NT2/D1 (cell line): ENCODE results near the gene INPP4A.

Experiments
- DNase-seq: peaks from one replicate; pipeline ENCODE4 v3.0.0-alpha.2; 2011; ENCODE audit warnings: low read depth, low spot score
- H3K27me3 ChIP-seq: 2 replicates; pipeline ENCODE4 v1.6.0; 2011; ENCODE audit warnings: mild to moderate bottlenecking; ENCODE audit not compliant: insufficient read length, insufficient read depth
- H3K36me3 ChIP-seq: 2 replicates; pipeline ENCODE4 v1.6.1; 2011; ENCODE audit warnings: mild to moderate bottlenecking, low read length, mixed read lengths; ENCODE audit not compliant: insufficient read depth, insufficient read length
- H3K4me1 ChIP-seq: 2 replicates; pipeline ENCODE4 v1.5.1; 2011; ENCODE audit not compliant: insufficient read depth, insufficient read length
- H3K4me3 ChIP-seq: 2 replicates; pipeline ENCODE4 v1.5.1; 2011; ENCODE audit warnings: low read depth; ENCODE audit not compliant: insufficient read length
- H3K9ac ChIP-seq: 2 replicates; pipeline ENCODE4 v1.6.0; 2011; ENCODE audit warnings: low read depth; ENCODE audit not compliant: insufficient read length
- H3K9me3 ChIP-seq: 2 replicates; pipeline ENCODE4 v1.5.1; 2011; ENCODE audit warnings: mild to moderate bottlenecking, low read length; ENCODE audit not compliant: insufficient read depth
- SUZ12 ChIP-seq: IDR thresholded peaks from 2 replicates; pipeline ENCODE4 v1.6.1; 2011; ENCODE audit not compliant: insufficient read length, insufficient read depth; ENCODE audit errors: extremely low read depth
- YY1 ChIP-seq: IDR thresholded peaks from 2 replicates; pipeline ENCODE4 v1.6.1; 2011; ENCODE audit not compliant: insufficient read length, insufficient read depth
- ZNF274 ChIP-seq: IDR thresholded peaks from 2 replicates; pipeline ENCODE4 v1.6.1; 2011; ENCODE audit warnings: mild to moderate bottlenecking, low read depth, low read length

INPP4A gene

DNA sequence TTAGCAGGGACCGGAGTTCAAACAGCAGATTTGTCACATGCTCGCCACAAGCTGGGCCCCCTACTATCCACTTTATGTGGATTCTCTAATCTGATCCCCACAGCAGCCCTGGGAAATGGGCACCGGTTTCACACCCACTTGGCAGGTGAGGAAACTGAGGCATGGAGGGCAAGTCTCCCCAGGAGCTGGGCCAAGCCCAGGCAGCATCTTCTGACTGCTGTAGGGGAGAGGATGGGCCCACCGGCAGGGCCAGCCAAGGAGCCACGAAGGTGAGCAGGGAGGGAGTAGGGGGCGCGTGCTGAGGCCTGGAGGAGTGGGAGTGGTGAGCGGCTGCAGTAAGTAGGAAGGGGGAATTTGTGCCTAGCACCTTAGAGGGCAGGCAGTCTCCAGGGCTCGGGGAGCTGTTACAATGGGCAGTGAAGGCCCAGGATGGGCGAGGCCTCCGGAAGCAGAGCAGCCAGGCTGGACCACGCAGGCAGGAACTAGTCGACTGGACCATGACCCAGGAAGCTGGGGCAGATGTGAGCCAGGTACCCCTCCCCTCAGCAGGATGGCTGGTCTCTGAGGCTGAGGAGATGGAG is 126.6 kb downstream of the INPP4A start:
- peaks cover 88% of the 10 kb centered on the region for H3K36me3 ChIP-seq
- DNase-seq = no peak
- no peak overlapping the region for H3K9ac ChIP-seq
- no peaks in the 10 kb centered on the region for H3K4me1 ChIP-seq
- no peak overlapping the region for H3K4me3 ChIP-seq
- H3K9me3 ChIP-seq = no peaks in the 10 kb centered on the region
- H3K27me3 ChIP-seq = no peaks in the 10 kb centered on the region
- TF ChIP-seq SUZ12 = no peak
- TF ChIP-seq YY1 = no peak
- TF ChIP-seq ZNF274 = no peak

GRCh38 chr2:98571796-98572195 is 127.1 kb downstream of the INPP4A start:
- H3K9ac ChIP-seq = no peak overlapping the region
- H3K27me3 ChIP-seq = no peaks in the 10 kb centered on the region
- peaks cover 88% of the 10 kb centered on the region for H3K36me3 ChIP-seq
- H3K4me1 ChIP-seq = no peaks in the 10 kb centered on the region
- TF ChIP-seq SUZ12 (no peak), ZNF274 (no peak), YY1 (no peak)
- no peak overlapping the region for H3K4me3 ChIP-seq
- H3K9me3 ChIP-seq = no peaks in the 10 kb centered on the region
- DNase-seq = no peak

DNA sequence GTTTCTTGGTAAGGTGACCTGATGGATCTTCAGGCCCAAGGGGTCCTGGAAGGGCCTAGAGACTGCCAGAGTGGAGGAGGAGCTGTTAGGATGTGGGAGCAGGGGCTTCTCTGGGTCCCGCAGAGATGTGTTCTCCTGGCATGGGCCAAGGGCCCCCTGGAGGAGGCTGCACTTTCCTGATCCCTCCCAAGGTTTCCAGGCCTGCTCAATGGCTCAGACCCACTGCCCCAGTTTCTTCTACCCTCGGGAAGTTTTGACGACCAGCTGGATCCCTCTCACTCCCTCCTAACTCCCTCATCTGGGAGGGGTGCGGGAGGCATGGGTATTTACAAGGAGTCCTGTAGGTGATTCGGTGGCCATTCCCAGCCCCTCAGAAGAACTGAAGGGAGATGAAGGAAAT is 127.6 kb downstream of the INPP4A start:
- no peaks in the 10 kb centered on the region for H3K4me1 ChIP-seq
- no peak for DNase-seq
- H3K36me3 ChIP-seq = peaks cover 88% of the 10 kb centered on the region
- H3K27me3 ChIP-seq = no peaks in the 10 kb centered on the region
- H3K9me3 ChIP-seq = no peaks in the 10 kb centered on the region
- no peak overlapping the region for H3K9ac ChIP-seq
- TF ChIP-seq SUZ12 (no peak), YY1 (no peak), ZNF274 (no peak)
- H3K4me3 ChIP-seq = no peak overlapping the region

DNA sequence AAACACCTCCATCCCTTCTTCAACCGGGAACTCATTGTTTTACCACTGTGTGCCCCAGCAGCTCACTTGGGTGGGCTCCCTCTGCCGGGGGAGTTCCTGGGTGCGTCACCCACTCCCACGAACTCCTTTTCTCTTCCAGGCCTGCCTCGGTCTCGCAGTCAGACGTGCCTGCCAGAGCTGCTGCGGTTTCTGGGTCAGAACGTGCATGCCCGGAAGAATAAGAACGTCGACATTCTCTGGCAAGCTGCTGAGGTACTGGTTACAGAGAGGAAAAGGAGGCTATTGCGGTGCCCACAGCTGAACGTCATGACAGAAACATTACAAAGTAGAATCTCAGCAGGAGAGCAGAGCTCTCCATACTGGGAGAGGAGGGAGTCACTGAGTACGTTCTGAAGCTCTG is 128.0 kb downstream of the INPP4A start:
- Histone ChIP-seq H3K27me3 (no peaks in the 10 kb centered on the region), H3K9me3 (no peaks in the 10 kb centered on the region), H3K36me3 (peaks cover 85% of the 10 kb centered on the region), H3K4me1 (no peaks in the 10 kb centered on the region), H3K9ac (no peak overlapping the region), H3K4me3 (no peak overlapping the region)
- DNase-seq = no peak
- TF ChIP-seq ZNF274 (no peak), YY1 (no peak), SUZ12 (no peak)

DNA sequence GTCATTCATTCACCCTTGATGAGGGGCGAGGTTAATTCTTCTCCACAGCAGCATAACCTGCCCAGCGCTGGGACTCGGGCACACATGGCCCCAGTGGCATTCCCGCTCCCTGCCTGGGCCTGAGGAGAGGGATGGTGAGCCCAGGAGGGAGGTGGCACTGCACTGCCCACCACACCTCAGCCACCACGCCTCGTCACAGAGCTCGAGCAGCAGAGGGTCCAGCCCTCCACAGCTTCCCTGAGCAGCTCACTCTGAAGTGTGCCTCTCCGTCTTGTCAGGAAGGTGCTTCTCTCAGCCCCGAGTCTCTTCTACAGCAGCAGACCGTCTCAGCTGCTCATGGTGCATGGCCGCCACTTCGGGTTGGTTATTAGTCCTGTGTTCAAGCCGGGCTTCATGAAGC is 128.8 kb downstream of the INPP4A start:
- Histone ChIP-seq H3K4me3 (no peak overlapping the region), H3K9ac (no peak overlapping the region), H3K27me3 (no peaks in the 10 kb centered on the region), H3K4me1 (no peaks in the 10 kb centered on the region), H3K36me3 (peaks cover 82% of the 10 kb centered on the region), H3K9me3 (no peaks in the 10 kb centered on the region)
- TF ChIP-seq ZNF274 = no peak
- TF ChIP-seq SUZ12 = no peak
- TF ChIP-seq YY1 = no peak
- no peak for DNase-seq

DNA sequence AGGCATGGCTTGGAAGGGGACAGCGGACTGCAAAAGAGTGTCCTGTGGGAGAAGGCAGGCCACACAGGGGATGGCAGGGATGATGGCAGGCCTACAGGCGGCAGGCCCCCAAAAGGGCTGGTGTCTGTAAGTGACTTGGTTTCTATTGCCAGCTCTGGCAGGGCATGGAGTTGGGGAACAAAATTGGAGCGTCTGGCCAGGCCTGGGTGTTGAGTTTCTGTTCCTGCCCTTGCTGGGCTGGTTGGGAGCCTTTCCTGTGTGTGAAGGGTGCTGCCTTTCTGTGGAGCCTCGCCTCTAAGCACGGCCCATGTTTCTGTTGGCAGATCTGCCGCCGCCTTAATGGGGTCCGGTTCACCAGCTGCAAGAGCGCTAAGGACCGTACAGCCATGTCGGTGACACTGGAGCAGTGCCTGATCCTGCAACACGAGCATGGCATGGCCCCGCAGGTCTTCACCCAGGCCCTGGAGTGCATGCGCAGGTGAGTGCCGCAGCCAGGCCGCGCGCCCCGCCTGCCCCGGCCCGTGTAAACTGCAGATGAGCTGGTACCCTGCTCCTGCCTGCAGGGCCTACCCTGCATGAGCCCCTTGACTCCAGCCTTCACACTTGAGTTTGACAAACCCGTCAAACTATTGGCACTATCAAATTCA is 132.1 kb downstream of the INPP4A start:
- Histone ChIP-seq H3K36me3 (peaks cover 62% of the 10 kb centered on the region), H3K4me1 (no peaks in the 10 kb centered on the region), H3K9me3 (no peaks in the 10 kb centered on the region), H3K27me3 (no peaks in the 10 kb centered on the region), H3K4me3 (no peak overlapping the region), H3K9ac (no peak overlapping the region)
- DNase-seq = no peak
- TF ChIP-seq ZNF274 (no peak), YY1 (no peak), SUZ12 (no peak)

- Histone ChIP-seq H3K4me1 (no peaks in the 10 kb centered on the region), H3K9ac (no peak overlapping the region), H3K4me3 (no peak overlapping the region), H3K27me3 (no peaks in the 10 kb centered on the region), H3K36me3 (peaks cover 60% of the 10 kb centered on the region), H3K9me3 (no peaks in the 10 kb centered on the region)
- no peak for TF ChIP-seq YY1
- no peak for TF ChIP-seq ZNF274
- no peak for TF ChIP-seq SUZ12
- no peak for DNase-seq
Observed at GRCh38 chr2:98577313-98577712, 132.7 kb downstream of the INPP4A start.
